HG03097 (cell line): ENCODE data around the gene P2RX3.
"Not testable (repeated sequence)": the region's sequence is repeated elsewhere in the genome, so short reads cannot be mapped to it uniquely, and the experiment has no call there.

Experiments
- ATAC-seq: cut with Tn5 transposase; IDR thresholded peaks from one replicate; pipeline ENCODE4 v1.9.1; 2021; ENCODE audit not compliant: unreplicated experiment, low FRiP score

P2RX3 gene

DNA sequence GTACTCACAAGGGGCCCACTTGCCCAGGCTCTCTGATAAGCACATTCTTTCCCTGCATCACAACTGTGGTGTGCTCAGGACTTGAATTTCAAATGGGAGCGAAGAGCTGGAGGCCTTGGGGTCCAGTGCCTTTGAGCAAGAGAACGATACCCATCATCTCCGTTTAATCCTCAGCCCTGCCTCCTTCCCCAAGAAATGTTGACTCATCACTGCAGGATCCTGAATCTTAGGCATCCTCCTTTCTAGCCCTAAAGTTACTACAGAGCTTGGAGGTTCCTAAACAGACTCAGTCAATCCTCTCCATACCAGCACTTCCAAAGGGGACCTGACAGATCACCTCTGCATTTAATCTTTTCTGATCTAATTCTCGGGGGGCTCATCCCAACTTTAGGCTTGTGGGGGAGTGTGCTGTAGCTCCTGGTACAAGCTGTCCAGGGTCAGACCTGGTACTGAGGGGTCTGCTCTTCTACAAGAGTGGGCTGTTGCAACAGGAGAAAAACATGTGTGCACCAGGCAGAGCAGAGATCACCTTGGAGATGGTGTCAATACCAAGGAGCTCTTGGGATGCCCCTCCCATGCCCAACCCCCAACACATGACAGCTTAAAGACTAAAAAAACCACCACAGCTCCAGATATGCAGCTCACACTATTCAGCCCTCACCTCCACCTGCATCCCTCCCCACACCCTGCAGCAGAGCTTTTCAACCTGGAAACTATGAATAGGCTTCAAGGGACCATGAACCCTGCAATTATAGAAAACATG, 56.2 kb downstream of the P2RX3 start:
- no peak for ATAC-seq

DNA sequence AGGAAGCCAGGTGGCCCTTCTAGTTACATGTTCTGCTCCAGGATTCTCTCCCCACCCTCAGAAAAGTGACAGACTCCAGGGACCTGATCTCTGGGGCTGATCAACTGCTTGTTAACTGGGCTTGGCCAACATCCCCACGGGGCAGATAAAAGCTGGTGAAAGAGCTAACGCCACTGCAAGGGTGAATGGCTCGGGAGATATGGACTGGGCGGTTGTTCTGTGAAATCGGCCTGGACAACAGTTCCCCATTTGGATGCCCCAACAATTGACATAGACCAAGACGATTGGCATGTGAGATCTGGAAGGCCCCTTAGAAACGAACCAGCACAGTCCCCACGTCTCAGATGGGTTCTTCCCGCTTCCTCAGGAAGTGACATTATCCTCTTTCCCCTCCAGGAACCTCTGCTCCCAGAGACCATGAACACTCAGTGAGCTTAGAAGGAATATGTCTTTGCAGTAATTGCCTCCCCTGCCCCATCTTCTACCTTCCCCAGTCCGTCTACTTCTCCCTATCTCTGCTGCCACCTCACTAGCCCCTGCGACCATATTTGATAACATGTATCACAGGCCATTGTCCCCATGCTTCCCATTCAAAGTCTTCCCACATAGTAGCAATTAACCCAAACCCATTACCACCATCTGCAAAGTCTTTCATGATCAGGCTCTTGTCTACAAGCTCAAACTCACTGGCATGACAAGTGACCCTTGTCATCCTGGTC, 57.9 kb downstream of the P2RX3 start:
- ATAC-seq: no peak

DNA sequence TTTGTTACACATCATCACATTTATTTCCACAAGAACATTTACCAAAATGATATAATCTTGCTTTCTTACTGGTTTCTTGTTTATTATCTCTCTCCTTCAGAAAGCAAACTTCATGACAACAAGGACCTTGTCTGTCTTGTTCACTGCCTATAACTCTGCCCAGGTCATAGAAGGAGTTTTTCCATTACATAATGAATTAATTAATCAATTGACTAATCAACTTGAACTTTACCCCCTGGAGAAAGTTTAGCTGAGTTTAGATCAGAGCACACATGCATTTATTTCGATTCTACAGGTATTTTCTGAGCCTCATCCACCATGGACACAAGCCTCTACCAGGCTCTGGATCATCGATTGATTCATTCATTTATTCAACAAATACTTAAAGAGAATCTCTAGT, 58.6 kb downstream of the P2RX3 start:
- no peak for ATAC-seq

DNA sequence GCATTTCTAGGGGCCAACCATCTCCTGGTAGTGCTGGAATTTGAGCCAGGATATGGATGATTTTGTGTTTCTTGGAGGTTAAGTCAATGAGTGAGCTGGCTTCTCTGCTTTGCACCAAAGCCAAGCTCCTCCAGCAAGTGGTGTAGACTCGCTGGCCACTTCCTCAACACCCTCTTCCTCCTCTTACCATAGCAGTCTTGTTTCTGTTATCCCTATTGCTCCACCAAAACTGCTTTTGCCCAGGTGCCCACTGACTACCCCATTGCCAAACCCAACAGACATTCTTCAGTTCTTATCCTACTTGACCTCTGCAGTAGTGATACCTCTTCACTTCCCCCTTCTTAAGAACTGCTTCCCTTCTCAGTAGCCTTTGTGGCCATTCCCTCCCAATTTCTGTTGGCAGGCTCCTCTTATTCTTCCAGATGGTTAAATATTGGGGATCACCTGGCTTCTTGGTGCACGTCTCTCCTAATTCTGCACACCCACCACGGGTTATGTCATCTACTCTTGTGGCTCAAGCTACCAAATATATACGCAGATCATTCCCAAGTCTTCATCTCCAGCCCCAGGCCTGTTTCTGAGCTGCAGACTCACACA, 59.3 kb downstream of the P2RX3 start:
- no peak for ATAC-seq

DNA sequence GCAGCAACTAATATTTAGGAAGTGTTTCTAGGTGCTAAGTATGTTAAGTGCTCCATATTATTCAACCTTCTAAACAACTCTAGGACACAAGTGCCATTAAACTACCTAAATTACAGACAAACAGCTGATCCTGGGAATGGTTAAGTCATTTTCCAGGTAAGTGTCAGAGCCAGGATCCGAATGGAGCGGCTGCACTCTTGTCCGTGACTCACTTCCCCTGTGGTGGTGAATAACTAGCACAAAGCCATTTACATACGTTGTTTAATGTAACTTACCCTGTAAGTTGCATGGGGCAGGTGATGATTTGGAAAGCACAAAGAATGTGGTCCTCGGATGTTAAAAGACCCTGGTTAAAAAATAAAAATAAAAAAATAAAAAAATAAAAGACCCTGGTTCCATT, 61.1 kb downstream of the P2RX3 start:
- ATAC-seq: no peak

DNA sequence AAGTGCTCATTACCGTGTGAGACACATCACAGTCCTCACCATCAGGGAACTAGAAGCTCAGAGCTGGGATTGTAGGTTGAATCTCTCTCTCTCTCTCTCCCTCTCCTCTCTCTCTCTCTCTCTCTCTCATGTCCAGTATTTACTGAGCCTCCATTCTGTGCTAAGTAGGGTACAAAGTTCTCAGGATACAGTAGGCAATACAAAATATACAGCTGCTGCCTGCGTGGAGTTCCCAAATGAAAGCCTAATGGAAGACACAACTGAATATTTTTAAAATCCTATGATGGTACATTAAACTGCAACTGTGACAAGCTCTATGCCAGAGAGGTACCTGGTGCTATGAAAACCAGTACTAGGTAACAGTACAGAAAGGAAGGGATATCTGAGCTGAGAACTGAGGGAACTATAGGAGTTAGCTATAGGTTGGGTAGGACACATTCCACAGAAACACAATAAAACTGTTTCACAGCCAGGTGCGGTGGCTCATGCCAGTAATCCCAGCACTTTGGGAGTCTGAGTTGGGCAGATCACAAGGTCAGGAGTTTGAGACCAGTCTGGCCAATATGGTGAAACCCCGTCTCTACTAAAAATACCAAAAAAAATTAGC, 61.9 kb downstream of the P2RX3 start:
- ATAC-seq: no peak

DNA sequence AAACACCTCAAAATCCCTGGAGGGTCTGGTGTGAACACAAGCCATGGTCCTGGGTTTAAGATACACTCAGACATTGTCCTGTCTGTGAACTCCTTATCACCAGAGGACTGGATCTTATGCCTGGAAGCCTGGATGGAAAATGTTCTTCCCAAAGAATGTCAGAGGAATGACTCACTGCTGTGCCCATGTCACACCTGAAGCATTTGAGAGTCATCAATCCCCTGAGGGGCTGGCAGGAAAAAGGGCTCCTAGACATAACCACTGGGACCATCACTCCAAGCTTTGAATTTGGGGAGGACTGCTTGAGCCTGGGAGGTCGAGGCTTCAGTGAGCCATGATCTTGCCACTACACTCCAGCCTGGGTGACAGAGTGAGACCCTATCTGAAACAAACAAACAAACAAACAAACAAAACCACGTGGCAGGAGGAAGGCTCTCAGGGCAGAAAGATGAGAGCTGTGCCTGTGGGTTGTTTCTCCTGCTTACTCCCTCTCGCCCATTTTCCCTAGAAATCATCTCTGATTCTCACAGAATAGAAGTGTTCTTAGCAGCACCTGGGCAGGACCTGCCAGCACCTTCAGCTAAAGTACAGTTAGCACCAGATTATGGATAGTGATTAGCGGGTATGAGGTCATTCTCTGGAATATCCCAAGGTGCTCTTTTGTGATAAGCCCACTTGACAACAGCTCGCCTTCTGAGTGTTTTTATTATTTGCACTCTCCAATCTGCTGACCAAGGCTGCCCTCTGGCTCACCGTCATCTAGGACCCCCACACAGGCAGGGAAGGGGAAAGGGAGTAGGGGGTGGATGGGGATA, 64.2 kb downstream of the P2RX3 start:
- ATAC-seq: no peak

DNA sequence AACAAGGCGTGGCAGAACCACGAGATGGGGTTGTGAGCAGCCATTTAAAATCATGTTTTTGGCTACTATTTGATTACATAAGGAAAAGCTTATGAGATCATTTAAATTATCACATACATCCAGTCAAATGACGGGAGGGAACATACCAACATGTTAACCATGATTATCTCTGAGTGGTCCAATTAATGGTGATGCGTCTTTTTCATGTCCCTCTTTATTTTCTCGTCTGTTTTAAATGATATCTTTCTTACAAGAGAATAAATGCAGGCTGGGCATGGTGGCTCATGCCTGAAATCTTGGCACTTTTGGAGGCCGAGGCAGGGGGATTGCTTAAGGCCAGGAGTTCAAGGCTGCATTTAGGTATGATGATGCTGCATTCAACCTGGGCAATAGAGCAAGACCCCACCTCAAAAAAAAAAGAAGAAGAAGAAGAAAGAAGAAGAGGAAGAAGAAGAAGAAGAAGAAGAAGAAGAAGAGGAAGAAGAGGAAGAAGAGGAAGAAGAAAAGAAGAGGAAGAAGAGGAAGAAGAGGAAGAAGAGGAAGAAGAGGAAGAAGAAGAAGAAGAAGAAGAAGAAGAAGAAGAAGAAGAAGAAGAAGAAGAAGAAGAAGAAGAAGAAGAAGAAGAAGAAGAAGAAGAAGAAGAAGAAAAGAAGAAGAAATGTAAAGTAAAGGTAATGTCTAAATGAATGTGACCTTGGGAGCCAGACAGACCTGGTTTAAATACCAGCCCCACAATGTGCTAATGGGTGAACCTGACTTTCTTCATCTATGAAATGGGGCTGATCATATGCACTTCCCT, 65.0 kb downstream of the P2RX3 start:
- ATAC-seq: not testable (repeated sequence)

DNA sequence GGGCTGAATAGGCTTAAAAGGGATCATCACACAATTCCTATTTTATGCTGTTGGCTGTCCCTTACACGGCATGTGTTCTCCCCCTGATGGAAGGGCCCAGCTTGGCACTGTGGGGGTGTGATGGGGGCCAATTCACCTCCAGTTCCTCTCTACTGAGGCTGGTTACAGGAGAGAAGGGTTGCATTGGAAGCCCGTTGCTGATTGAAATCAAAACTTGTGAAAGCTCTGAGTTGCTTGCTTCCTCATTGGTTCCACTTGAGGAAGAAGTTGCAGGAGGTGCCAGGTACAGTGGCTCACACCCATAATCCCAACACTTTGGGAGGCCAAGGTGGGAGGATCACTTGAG, 65.6 kb downstream of the P2RX3 start:
- ATAC-seq: no peak

DNA sequence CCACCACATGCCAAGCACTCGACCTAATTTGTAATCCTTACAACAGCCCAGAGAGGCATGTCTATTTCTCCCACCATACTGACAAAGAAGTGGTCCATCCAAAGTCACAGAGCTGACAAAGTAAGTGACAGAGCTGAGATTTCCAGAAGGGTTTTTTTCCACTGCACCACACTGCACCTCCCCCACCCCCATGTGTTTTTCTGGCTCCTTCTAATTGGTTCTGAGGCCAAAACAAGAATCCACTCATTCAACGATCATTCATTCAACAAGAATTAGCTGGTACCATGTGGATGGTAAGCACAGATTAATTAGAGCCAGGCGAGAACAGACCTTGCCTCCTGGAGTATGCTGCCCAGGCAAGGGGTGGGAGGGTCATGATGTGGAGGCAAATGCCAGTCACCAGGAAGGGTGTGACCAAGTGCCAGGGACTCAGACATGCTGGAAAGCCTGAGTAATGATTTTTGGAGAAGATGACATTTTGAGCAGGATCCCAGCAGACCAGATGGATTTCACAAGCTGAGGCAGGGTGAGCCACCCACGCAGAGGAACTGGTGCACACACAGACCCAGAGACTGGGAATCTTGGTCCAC, 67.2 kb downstream of the P2RX3 start:
- ATAC-seq: no peak

DNA sequence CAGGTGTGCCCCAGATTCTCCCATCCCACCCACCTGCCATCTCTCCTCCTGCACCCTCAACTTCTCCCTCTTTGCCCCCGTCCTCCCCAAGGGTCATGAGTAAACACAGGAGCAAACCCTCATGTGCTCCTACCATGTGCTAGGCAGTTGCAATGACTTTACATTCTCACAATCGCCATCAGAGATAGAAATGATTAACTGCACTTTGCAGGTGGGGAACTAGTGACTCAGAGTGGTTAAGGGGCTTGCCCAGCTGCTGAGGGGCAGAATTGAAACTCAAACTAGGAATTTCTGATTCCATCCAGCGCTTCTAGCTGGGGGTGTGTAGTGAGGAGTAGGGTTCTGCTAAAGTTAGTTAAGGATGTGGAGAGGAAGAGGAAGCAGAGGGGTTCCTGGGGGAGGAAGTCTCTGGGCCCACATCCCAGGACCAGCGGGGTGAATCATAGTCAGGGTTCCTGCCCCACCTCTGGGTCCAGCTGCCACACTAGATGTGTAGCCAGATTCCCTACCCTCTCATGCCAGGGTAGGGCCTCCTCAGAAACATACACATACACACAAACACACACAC, 68.3 kb downstream of the P2RX3 start:
- ATAC-seq: peak; percentile 77

DNA sequence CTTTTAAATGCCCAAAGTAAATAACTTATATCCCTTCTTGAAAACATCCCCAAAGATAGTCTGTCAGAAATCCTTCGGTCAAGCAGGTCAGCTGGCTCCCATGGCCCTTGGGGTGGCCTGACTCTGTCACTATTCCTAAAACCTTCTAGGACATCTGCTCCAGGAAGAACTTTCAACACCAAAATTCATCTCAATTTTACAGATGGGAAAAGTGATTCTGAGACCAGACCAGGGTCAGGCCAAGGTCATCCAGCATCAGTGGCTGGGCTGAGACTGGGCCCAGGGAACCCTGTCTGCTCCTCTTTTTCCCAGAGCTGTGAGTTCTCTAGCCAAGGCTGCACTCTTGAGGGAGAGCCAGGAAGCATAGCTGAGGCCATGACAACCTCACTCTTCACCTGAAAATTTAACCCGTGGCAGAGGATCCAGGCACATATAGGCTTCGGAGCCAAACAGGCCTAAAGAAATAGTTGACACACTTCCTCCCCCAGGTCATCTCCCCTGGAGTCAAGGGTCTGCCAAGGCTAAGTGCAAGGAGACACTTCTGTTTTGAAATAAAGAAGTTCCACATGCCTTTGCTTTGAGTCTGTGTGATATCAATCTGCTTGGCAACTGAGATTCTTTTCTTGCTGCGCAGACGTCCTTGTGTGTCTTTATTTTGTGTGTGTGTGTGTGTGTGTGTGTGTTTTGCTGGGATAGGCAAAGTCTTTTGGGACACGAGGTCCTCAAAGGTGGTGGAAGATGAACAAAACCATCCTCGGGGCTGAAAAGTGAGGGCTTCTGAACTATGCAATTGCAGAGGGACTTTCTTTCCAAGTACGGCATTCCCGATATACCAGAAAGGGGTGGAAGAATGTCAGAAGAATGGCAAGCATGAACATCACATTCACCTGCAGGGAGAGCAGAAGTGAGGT, 69.1 kb downstream of the P2RX3 start:
- no peak for ATAC-seq

DNA sequence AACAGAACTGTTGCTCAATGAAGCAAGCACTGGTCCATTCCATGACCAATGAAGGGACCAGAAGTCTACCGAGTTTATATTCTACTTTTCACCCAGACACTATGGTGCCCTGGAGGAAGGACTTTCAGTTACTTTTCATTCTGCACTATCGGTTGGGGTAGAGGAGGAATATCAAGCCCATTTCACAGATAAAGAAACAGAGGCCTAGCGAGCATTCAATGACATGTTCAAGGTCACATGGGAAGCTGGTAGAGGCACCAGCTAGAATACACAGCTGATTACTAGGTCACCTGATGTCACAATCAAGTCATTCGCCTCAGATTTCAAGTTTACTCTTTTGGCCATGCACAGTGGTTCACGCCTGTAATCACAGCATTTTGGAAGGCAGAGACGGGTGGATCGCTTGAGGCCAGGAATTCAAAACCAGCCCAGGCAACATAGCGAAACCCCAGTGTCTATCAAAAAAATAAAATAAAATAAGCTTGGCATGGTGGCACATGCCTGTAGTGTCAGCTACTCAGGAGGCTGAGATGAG, 69.9 kb downstream of the P2RX3 start:
- ATAC-seq: no peak

DNA sequence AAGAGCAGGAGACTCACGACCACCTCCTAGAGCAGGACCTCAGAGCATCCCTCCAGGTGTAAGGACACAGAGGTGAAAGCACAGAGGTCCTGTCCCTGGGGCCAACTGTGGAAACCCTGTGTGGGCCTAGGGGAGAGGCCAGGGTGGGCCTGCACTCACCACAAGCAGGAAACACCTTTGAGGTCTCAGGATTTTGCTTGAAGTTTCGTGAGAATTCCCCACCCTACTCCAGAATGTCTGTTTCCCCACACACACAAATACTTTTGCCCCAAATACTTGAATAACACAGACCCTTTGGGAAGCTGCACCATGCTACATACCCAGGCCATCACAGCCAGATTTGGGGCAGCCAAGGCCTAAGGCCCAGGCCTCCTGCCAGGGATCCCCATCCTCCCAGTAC, 70.6 kb downstream of the P2RX3 start:
- no peak for ATAC-seq

DNA sequence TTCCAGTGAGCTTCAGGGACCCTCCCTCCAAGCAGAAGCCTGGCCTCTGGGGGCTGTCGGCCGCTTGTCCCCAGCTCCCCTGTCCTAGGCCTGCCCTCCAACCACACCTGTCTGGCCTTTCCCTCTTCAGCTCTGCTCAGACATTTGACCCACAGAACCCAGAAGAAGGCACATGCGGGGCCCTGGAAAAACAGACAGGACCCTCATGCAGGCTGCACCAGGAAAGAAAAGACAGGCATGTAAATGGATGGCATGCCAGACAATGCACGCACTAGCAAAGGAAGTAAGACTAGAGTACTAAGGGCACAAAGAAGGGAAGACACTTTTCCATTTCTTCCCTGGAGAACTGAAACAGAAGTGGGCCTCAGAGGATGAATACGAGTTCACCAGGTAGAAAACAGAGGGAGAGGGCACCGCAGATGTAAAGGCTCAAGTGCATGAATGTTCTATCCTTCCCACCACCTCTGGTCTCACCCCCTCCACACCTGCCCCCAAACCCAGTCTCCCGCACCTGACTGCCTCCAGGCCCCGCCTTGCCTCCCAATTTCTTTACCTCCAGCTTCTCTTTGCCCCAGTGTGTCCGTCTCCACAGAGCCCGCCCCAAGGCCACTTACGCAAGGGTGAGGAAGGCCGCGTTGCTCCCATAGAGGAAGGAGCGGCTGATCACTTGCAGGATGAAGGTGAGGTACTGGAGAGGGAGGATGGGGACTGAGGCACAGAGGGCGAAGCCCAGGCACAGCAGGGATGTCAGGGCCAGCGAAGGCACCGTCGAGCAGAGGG, 71.4 kb downstream of the P2RX3 start:
- no peak for ATAC-seq

DNA sequence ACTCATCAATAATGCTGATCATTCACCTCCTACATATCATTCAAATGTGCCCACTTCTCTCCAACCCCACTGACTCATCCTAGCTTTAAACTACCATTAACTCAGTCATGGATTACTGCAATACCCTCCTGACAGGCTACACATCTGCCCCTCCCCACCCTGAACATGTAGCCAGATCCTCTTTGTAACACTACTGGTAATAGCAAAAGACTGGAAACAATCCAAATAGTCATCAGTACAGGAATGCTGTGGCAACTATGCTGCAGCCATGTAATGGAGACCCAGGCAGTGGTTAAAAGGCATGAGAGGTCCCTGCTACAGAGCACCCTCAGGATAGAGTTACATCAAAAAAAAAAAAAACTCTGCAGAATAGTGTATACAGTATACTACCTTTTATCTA, 72.1 kb downstream of the P2RX3 start:
- no peak for ATAC-seq

DNA sequence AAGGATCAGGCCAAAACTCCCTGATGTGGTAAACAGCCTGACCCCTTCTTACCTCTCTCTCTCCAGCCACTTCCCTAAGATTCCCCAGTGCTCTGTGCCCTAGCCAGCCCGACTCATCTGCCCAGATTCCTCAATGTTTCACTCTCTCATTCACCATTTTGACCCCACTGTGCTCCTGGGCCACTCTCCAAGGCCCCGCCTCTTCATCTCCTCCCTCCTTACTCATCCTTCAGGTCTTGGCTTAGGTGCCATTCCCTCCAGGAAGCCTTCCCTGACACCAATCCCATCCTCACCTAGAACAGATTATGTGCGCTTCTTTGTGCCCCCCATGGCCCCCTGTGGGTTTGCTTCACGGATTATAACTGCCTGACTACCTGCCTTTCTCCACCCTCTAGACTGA, 75.5 kb downstream of the P2RX3 start:
- ATAC-seq: no peak
